Measurements from ENCODE around the gene PTGDR2.
A peak's percentile ranks its signal among the peaks of the same experiment; 100 is the strongest.

Gene PTGDR2

GRCh38 chr11:60897496-60897895 lies 41.7 kb upstream of the PTGDR2 start:
- no peak for DNase-seq (ENCODE audit: low read depth in 2 of 2)
- TF ChIP-seq, protein P1, sequence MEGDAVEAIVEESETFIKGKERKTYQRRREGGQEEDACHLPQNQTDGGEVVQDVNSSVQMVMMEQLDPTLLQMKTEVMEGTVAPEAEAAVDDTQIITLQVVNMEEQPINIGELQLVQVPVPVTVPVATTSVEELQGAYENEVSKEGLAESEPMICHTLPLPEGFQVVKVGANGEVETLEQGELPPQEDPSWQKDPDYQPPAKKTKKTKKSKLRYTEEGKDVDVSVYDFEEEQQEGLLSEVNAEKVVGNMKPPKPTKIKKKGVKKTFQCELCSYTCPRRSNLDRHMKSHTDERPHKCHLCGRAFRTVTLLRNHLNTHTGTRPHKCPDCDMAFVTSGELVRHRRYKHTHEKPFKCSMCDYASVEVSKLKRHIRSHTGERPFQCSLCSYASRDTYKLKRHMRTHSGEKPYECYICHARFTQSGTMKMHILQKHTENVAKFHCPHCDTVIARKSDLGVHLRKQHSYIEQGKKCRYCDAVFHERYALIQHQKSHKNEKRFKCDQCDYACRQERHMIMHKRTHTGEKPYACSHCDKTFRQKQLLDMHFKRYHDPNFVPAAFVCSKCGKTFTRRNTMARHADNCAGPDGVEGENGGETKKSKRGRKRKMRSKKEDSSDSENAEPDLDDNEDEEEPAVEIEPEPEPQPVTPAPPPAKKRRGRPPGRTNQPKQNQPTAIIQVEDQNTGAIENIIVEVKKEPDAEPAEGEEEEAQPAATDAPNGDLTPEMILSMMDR (IDR thresholded peaks at IDR 0.05; ENCODE audit: low read depth, low read length), result no peak
- no peak overlapping the region for H3K4me3 ChIP-seq (replicated peaks in 1 of 2; ENCODE audit: low read depth in 2 of 2, low read length in 2 of 2)

GRCh38 chr11:60895687-60896086 lies 39.9 kb upstream of the PTGDR2 start:
- TF ChIP-seq, protein P1 (IDR thresholded peaks at IDR 0.05; ENCODE audit: low read depth, low read length), result no peak
- no peak overlapping the region for H3K4me3 ChIP-seq (replicated peaks in 1 of 2; ENCODE audit: low read depth in 2 of 2, low read length in 2 of 2)
- no peak for DNase-seq (ENCODE audit: low read depth in 2 of 2)

DNA sequence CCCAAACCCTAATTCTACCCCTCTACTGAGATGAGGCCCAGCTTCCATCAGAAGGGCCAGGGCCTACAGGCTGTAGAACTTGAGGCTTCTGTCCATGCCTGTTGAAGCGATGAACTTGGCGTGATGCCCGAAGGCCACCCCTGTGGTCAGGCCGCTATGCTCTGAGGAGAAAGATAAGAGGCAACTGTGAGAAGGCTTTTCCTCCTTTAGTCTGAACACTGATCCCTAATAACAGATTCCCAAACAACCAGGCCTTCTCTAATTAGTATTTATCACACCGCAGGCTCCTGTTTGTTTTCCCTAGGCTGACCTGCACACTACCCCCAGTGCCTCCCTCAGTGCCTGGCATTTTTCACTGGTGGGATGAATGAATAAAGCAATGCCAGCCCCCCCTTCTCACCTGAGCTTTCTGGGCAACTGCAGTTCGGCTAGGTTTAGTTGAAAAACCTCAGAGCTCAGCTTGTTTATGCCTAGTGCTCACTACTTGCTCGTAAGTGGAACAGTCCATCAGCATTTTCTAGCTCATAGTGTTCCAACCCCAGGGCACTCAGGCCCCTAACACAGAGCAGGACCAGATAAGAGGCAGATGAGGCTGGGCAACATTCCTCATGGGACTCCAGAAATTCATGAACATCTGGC lies 35.5 kb upstream of the PTGDR2 start:
- peak in 1 of 2 donors; percentile 60 for DNase-seq (ENCODE audit: low read depth in 2 of 2)
- H3K4me3 ChIP-seq (replicated peaks in 1 of 2; ENCODE audit: low read depth in 2 of 2, low read length in 2 of 2), result no peak overlapping the region
- TF ChIP-seq, protein P1 (IDR thresholded peaks at IDR 0.05; ENCODE audit: low read depth, low read length), result no peak

GRCh38 chr11:60890696-60891095 lies 34.9 kb upstream of the PTGDR2 start:
- TF ChIP-seq, protein P1 (IDR thresholded peaks at IDR 0.05; ENCODE audit: low read depth, low read length), result no peak
- no peak for DNase-seq (ENCODE audit: low read depth in 2 of 2)

GRCh38 chr11:60889869-60890311 lies 34.1 kb upstream of the PTGDR2 start:
- H3K4me3 ChIP-seq (replicated peaks in 1 of 2; ENCODE audit: low read depth in 2 of 2, low read length in 2 of 2), result no peak overlapping the region

More at GRCh38 chr11:60890696-60891095, 34.9 kb upstream of the PTGDR2 start:
- no peak overlapping the region for H3K4me3 ChIP-seq (replicated peaks in 1 of 2; ENCODE audit: low read depth in 2 of 2, low read length in 2 of 2)

DNA sequence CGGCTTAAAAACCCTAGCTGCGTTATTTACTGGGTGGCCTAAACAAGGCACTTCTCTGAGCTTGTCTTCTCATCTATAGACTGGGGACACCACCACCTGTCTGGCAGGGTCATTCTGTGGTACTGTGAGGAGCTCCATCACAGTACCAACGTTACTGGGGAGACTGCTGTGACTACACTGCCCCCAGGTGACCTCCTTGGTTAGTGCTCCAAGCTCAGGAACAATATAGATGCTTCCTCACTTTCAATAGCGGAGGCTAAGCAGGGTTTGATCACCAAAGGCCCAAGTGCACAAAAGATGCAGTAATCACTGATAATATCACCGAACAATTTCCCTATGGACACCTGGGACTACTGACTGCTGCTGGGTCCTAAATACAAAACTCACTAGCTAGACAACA lies 31.8 kb upstream of the PTGDR2 start:
- TF ChIP-seq, protein P1 (IDR thresholded peaks at IDR 0.05; ENCODE audit: low read depth, low read length), result peak; percentile 84
- DNase-seq (ENCODE audit: low read depth in 2 of 2), result peak; percentile 69 to 77
- no peak overlapping the region for H3K4me3 ChIP-seq (replicated peaks in 1 of 2; ENCODE audit: low read depth in 2 of 2, low read length in 2 of 2)

More at GRCh38 chr11:60889869-60890311, 34.1 kb upstream of the PTGDR2 start:
- TF ChIP-seq, protein P1 (IDR thresholded peaks at IDR 0.05; ENCODE audit: low read depth, low read length), result no peak
- DNase-seq (ENCODE audit: low read depth in 2 of 2), result no peak
